Stimulated activated CD4-positive, alpha-beta T cell treated with anti-CD3 and anti-CD28 coated beads, Interleukin-4, amount 100 ng/mL, for 4 hours (primary cell): ENCODE data around the gene COL8A1.
A peak's percentile ranks its signal among the peaks of the same experiment; 100 is the strongest.
"Not testable (repeated sequence)": the region's sequence is repeated elsewhere in the genome, so short reads cannot be mapped to it uniquely, and the experiment has no call there.

Source experiments
- DNase-seq, 2 experiments: peaks; one replicate each; pipeline ENCODE4 v3.0.0-alpha.2; 2020

The COL8A1 gene

DNA sequence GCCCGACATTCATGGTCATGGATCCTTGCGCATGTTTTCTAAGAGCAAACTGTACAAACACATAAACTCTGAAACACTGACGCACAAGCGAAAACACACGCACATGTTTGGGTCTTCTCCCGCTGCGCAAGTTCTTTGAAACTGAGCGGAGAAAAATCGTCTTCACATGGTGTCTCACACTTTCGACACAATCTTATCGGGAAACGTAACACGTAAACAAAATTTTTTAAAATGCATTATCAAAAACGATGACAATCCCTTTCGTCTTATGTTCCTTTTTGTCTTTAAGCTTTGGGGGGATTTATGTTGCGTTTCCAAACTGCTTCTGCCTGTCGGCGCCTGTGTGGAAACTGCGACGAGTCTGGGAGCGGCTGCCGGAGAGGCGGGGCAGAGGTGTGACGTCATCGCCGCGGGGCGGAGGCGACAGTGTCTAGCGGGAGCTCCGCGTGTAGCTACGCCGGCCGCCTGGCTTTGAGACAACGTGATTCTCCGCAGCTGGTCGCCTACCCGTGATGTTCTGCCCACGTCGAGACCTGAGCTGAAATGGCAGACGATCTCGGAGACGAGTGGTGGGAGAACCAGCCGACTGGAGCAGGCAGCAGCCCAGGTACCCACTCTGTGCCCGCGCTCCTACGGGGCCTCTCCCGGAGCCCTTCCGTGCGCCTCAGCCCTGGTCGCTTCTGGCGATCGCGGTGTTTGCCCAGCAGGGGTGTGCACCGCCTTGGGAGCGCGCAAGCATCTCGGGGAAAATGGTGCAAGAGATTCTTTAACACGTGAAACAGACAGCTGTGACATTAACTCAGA is 179.2 kb downstream of the COL8A1 start, which contains the start of gene CMSS1:
CMSS1 (plus strand) TSS at position 426 of the 804 bp plus-strand sequence.
- DNase-seq: peak; percentile 93 to 98

GRCh38 chr3:99818818-99819217 is 180.4 kb downstream of the COL8A1 start:
- no peak for DNase-seq

DNA sequence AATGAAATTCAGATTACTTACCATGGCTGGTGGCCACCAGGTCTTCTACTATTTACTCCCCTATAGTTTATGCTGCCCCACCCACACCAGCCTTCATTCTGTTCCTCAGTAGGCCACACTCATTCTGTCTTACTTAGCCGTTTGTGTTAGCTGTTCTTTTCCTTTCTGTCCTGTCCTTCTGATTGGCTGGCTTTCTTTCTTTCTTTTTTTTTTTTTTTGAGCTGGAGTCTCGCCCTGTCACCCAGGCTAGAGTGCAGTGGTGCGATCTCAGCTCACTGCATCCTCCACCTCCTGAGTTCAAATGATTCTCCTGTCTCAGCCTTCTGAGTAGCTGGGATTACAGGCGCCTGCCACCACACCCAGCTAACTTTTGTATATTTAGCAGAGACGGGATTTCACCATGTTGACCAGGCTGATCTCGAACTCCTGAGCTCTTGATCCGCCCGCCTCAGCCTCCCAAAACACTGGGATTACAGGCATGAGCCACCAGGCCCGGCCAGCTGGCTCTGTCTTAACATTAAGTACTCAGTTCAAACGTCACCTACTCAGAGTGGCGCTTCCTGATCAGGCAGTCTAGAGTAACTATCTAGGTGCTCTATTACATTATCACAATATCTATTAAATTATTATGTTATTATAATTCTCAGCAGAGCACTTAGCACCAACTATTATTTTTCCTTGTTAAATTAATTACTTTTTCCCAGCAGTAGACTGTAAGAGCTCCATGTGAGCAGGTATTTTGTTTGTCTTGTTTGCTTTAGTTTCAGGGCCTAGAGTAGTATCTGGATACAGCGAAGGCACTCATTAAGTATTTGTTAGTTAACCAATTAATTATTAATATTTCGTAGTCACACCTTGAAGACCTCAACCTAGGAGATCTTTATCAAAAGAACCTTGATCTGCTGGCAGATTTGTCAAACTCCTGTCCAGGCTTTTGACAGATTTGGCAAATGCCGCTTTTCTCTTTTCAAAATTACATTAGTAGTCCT is 185.6 kb downstream of the COL8A1 start:
- no peak for DNase-seq

GRCh38 chr3:99825004-99825640 is 186.7 kb downstream of the COL8A1 start:
- DNase-seq: no peak

GRCh38 chr3:99829844-99830243 is 191.4 kb downstream of the COL8A1 start:
- DNase-seq: no peak

DNA sequence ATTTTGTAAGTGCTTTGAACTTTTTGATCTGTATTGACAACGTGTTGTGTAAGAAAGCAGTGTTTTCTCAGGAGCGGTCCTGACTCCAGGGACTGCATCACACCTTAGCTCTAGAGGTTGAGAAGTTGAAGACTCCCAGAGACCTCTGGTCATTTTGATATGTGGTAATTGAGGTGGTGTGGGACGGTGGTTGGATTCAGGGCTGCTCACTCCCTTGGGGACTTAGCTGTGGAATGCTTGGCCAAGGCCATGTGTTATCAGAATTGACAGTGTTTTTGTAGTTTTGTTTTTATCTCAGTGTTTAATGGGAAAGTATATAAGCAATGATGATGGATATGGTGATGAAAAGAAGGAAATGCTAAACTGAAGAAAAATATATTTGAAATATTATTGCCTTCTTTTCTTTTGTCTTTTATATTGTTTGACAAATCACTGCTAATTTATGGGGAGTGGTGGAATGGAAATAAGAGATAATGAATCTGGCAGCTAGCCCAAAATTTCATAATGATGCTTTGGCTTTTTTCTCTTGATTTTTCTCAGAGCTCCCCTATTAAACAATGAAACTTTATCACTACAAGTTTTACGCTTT is 195.3 kb downstream of the COL8A1 start:
- DNase-seq: no peak

DNA sequence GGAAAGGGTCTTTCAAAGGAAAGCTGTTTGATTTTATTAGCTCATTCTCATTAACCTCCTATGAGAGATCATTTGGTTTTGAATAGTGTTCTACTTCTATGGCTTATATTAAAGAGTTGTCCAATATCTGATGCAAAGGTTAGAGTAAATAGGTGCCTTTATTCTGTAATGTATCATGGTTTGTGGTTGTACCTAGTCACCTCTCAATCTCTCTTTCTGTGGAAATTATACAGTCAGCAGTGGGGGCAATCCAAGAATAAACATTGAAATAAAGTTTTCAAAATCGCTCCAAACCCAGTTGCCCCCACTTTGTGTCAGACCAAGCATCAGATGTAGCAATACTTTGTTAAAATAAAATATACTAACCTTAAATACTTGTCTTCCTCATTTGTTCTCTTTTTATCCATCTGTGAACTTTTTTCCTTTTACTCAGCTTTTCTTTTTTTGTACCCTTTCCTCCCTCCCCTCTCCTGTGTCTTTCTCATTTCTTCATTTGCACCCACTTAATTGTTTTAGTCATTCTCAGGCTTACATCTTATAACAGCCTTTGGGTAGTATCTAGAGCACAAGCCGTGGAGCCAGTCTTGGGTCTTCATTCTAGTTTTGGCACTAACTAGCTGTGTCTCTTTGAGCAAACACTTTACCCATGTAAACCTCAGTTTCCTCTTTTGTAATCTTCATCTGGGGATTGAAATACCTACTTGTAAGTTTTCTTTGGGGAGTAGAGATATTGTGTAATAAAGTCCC is 196.0 kb downstream of the COL8A1 start:
- no peak for DNase-seq

DNA sequence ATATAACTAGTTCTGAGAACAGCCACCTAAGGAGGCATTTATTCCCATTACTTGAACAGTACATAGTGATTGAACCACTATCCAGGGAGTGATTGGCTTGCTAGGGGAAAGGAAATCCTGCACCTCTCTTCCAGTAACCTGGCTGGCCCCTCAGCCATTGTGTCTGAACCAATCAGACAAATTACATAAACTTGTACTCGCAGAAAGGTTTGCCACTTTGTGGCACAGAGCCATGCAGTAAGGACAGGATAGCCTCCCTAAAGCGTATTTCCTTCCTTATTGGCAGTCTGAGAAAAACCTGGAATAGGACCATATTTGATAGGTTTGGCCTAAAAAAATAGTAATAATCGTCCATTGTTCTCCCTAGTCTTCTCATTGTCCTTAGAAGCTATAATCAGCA is 198.3 kb downstream of the COL8A1 start:
- DNase-seq: no peak

DNA sequence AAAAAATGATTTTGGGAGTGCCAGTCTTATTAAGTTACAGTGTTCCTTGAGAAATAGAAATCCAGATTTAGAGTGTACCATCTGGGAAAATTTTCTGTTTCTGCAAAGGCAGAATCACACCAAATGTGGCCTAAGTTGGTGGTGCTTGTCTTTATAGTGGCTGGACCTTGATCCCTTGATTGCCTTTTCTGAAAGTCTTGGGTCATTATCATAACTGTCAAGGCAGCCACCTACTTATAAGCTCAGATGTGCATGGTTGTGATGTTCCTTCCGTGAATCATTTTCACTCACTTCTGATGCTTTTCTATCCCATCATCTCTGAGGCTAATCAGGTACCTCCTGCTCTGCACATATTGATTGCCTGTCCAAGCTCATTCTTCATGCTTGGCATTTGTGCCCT is 199.3 kb downstream of the COL8A1 start:
- no peak for DNase-seq

DNA sequence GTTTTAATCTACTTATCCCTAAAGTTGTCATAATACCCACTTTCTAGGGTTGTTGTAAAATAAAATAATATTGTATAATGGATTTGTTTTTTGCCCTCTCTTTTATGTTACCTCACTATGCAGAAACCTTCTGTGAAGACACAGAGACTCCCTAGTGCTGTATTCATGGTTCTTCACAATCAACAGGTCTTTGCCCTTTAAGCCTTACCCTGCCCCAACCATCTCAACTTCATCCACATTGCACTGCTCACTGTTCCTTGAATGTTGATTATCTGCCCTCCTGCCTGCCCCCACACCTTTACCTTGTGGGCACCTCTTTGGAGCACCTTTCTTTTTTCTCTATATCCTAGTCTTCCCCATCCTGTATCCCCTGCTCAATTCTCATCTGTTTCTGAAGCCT is 200.4 kb downstream of the COL8A1 start:
- DNase-seq: no peak

- DNase-seq: no peak
These were observed 201.2 kb downstream of the COL8A1 start for GRCh38 chr3:99839613-99840012.

GRCh38 chr3:99841949-99842348 is 203.6 kb downstream of the COL8A1 start:
- DNase-seq: not testable (repeated sequence)

GRCh38 chr3:99842826-99843589 is 204.6 kb downstream of the COL8A1 start:
- DNase-seq: no peak

GRCh38 chr3:99843590-99844258 is 205.3 kb downstream of the COL8A1 start:
- no peak for DNase-seq

GRCh38 chr3:99845331-99845730 is 206.9 kb downstream of the COL8A1 start:
- no peak for DNase-seq

- no peak for DNase-seq
These were observed 207.6 kb downstream of the COL8A1 start for GRCh38 chr3:99845999-99846398.

DNA sequence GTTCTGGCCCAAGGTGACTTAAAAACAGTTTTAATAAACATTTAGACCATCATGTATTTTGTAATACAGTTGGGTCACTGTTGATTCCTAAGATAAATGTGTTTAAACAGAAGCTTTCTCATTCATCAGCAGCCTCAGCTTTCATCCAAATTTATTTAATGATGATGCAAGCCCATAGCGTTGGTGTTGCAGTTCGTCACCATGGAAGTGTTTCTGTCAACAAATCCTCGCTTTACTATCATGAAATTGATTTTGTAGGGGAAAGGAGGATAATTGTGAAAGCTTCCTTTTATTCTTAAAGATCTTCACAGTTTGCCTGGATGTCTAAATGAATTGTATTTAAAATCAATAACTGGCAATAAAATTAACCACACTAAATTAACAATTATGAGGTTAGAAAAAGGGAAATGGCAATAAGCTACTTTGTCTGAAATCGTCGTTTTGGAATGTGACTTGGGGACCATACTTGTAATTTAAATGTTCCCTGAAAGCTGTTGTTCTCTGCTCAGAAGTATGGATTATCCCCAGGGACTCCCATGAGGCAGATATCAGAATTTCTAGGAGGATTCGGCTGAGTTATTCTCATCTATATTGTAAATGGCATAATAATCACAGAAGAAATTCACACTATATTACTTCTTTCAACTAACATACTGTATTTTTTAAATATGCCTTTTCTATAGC is 208.2 kb downstream of the COL8A1 start:
- DNase-seq: no peak

GRCh38 chr3:99848433-99848832 is 210.0 kb downstream of the COL8A1 start:
- DNase-seq: no peak
